ENCODE results near the gene SFT2D3.

SFT2D3 gene

GRCh38 chr2:127664065-127664894, 37.0 kb upstream of the SFT2D3 start:
- no peak for DNase-seq (ENCODE audit: low read depth, low spot score)

DNA sequence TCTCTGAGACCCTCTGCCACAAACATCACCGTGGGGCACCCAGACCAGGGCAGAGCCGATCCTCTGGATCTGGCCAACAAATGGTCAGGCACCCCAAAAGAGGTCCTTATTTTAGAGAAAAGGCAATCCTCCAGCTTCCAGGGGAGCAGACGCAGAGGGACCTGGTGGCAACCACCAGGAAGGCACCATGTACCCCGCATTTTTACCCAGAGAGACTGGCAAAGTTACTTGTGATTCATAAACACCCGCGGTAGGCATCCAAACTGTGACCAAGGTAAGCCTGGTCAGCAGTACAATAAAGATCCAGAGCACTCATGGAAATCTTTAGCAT, 36.4 kb upstream of the SFT2D3 start:
- no peak for DNase-seq (ENCODE audit: low read depth, low spot score)

GRCh38 chr2:127665267-127665893, 35.9 kb upstream of the SFT2D3 start:
- no peak for DNase-seq (ENCODE audit: low read depth, low spot score)

- DNase-seq (ENCODE audit: low read depth, low spot score) = no peak
Measured at GRCh38 chr2:127669056-127669455, 32.2 kb upstream of the SFT2D3 start.

GRCh38 chr2:127670055-127670956, 31.0 kb upstream of the SFT2D3 start:
- DNase-seq (ENCODE audit: low read depth, low spot score) = no peak

- DNase-seq (ENCODE audit: low read depth, low spot score) = no peak
Measured at GRCh38 chr2:127670957-127671290, 30.4 kb upstream of the SFT2D3 start.

DNA sequence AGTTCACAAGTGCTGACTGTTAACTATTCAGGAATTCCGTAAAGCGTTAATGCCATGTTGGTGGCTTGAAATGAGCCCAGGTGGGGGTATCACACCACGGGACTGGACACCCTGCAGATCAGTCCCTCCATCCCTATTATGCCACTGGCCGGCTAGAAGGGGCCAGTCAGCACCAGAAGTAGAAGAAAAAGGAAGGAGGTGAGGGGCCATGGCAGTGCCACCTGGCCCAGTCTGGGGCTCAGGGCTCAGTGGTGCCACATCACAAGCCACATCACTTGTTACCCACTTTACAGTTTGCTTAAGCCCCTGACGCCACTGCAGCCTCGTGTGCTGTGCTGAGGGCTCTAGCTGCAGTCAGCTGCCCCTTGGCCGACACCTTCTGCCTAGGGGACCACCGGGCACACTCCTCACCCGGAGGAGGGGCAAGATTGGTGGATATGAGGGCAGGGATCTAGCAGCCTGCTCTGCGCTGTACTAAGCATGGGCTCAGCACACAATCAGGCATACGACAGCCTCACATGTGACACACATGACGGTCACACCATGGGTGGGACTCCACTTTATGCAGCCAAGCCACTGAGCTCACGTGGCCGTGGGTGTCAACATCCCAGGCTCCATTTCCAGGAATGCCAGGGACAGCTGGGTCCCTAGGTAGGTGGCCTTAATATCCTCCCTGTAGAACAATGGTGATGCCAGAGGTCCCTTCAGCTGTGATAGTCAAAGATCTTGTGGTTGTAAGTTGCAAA, 29.6 kb upstream of the SFT2D3 start:
- no peak for DNase-seq (ENCODE audit: low read depth, low spot score)

DNA sequence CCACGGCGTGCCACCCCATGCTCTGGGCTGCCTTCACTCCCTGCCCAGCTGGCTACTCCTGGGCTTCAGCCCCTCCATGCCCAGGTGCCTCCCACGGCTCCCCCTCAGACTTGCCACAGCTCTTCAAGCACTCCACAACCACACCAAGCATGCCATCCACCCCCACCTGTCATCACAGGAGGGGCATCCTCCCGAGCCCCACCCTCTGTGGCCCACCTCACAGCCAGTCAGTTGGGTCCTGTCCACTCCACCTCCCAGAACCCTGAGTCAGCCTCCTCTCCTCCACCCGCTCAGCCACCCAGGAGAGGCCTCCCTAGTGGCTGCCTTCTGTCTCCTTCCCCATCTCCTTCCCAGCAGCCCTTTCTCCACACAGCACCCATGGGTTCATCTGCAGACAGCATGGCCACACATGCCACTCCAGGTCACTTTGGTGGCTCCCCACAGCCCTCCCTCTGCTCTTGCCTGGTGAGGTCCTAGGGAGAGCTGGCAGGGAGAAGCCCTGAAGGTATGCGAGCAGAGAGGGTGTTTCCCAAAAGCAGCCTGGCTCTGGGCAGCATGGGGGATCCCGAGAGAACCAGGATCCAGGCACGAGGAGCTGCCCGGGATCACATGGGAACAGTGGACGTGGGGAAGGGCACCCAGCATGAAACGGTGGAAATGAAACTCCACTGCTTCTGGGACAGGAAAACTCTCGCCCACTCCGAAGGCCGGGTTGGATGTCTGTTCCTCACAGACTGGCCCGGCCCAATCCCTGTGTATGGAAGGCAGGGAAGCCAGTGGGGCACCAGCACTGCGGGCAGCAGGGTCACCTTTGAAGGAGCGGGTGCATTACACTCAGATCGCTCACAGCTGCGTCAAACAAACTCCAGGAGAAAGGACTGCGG, 28.7 kb upstream of the SFT2D3 start:
- no peak for DNase-seq (ENCODE audit: low read depth, low spot score)

- no peak for DNase-seq (ENCODE audit: low read depth, low spot score)
Measured at GRCh38 chr2:127673291-127674069, 27.8 kb upstream of the SFT2D3 start.

GRCh38 chr2:127674241-127675209, 26.8 kb upstream of the SFT2D3 start:
- DNase-seq (ENCODE audit: low read depth, low spot score) = no peak

DNA sequence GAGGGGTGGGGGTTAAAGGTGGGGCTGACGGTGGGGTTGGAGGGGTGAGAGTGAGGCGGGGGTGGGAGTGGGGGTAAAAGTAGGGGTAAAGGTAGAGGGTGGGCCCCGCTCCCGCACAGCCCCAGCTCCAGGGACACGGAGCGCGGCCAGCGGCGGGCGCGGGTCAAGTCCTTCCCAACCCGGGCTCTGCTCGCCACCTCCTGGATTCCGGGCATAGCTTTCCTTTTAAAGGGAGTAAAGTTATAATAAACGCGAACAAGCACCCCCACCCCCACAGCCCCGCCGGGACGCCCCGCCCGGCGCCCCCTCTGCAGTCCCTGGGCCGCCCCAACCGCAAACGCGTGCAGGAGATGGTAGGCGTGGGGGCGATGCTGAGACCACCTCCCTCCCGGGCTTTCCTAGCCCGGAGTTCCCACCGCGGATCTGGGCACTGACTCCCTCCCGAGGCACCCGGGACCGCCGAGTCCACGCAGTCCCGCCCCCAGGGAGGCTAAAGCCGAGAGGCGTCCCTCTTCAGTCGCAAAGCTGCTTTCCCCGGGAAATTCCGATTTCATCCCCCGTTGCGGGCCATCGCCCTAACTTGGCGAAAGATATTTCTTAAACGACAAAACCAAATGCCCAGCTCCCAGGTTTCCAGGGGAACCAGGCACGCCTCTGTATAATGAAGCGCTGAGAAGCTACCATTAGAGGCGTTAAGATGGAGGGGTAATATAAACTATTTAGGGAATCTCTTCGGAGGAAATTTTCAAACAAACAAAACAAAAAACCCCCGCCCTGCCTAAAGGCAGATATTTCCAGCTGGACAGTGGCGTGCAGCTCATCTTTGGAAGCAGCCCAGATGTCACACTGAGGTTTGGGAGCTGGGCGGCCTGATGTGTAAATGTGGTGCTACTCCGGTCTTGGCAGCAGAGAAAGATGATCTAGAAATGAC, 25.7 kb upstream of the SFT2D3 start, which contains the start of gene LIMS2:
TSS of gene LIMS2 (minus strand) at position 200 of the 931 bp plus-strand sequence. CDS start 506 bp downstream, outside the sequence.
- no peak for DNase-seq (ENCODE audit: low read depth, low spot score)

GRCh38 chr2:127676906-127677305, 24.4 kb upstream of the SFT2D3 start:
- DNase-seq (ENCODE audit: low read depth, low spot score) = no peak

- DNase-seq (ENCODE audit: low read depth, low spot score) = no peak
Measured at GRCh38 chr2:127678531-127678930, 22.8 kb upstream of the SFT2D3 start.

DNA sequence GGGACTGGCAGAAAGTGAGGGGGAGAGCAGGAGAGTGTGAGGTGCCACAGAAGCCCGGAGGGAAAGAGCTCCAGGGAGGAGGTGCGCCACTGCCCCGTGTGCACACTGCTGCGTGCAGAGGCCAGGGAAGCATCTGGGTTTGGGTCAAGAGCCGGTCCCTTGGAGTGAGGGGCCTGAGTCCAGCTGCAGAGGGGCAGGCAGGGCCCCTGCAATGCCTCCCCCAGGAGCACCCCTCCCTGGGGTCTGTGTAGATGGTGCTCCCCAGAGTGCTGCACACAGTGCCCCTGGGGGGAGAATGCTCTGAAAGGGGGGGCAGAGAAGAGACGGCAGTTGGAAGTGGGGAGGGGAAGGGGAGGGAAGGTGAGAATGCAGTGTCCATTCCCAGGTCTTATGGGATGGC, 22.3 kb upstream of the SFT2D3 start:
- DNase-seq (ENCODE audit: low read depth, low spot score) = no peak

DNA sequence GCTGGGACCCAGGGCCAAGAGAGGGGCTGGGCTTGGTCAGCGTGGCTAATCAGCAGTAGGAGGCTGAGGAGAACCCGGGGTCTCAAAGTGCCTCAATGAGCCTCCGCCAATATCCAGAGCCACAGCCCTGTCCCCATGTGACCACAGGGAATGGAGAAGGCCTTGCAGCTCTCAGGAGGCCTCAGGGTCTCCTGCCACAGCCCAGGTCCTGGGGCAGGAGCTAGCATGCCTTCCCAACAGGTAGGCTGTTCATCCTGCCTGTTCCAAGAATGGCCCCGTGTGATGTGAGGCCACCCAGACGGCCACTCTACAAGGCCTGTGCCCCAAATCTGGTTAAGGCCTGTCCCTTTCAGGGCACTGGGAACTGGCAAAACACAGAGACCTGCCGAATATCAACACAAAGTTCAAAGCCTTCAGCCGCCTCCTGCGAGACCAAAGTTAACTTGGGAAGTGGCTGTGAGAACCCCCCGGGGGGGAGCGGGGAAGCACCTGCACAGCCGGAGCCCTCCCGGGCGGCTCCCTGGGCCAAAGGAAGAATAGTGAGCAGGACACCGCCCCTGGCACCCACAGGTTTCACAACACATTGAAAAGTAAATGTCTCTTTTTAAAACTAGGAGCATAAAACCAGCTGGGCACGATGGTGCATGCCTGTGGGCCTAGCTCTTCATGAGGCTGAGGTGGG, 21.5 kb upstream of the SFT2D3 start:
- DNase-seq (ENCODE audit: low read depth, low spot score) = no peak

- DNase-seq (ENCODE audit: low read depth, low spot score) = no peak
Measured at GRCh38 chr2:127680706-127681287, 20.5 kb upstream of the SFT2D3 start.

All from smooth muscle cell of the brain vasculature (primary cell).